ENCODE measurements around the gene PLA2G4A.

GRCh38 chr1:186838380-186839040 lies 9.8 kb downstream of the PLA2G4A start:
- peak; percentile 68 for TF ChIP-seq TCF7L2 (IDR thresholded peaks at IDR 0.05; ENCODE audit: borderline replicate concordance, extremely low read depth, insufficient read depth, insufficient read length)
- TF ChIP-seq, protein P1, sequence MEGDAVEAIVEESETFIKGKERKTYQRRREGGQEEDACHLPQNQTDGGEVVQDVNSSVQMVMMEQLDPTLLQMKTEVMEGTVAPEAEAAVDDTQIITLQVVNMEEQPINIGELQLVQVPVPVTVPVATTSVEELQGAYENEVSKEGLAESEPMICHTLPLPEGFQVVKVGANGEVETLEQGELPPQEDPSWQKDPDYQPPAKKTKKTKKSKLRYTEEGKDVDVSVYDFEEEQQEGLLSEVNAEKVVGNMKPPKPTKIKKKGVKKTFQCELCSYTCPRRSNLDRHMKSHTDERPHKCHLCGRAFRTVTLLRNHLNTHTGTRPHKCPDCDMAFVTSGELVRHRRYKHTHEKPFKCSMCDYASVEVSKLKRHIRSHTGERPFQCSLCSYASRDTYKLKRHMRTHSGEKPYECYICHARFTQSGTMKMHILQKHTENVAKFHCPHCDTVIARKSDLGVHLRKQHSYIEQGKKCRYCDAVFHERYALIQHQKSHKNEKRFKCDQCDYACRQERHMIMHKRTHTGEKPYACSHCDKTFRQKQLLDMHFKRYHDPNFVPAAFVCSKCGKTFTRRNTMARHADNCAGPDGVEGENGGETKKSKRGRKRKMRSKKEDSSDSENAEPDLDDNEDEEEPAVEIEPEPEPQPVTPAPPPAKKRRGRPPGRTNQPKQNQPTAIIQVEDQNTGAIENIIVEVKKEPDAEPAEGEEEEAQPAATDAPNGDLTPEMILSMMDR (IDR thresholded peaks at IDR 0.05 in 2 of 3, conservative IDR thresholded peaks at IDR 0.05 in 1 of 3; ENCODE audit: borderline replicate concordance in 1 of 3, insufficient read depth in 1 of 3, low read depth in 2 of 3, low read length in 2 of 3): no peak
- TF ChIP-seq ZNF274 (IDR thresholded peaks at IDR 0.05; ENCODE audit: low read depth, low read length): no peak
- no peak for TF ChIP-seq POLR2AphosphoS5 (IDR thresholded peaks at IDR 0.05; ENCODE audit: low read depth, low read length)
- TF ChIP-seq, protein P2, sequence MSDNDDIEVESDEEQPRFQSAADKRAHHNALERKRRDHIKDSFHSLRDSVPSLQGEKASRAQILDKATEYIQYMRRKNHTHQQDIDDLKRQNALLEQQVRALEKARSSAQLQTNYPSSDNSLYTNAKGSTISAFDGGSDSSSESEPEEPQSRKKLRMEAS (IDR thresholded peaks at IDR 0.05): no peak
- no peak for TF ChIP-seq POLR2A (IDR thresholded peaks at IDR 0.05; ENCODE audit: borderline replicate concordance, extremely low read depth, insufficient read depth, insufficient read length)
- TF ChIP-seq EZH2 (IDR thresholded peaks at IDR 0.05): no peak
- TF ChIP-seq ZFX (IDR thresholded peaks at IDR 0.05): no peak
- TF ChIP-seq YY1 (IDR thresholded peaks at IDR 0.05; ENCODE audit: extremely low read depth, insufficient replicate concordance, low read depth, low read length): no peak
- TF ChIP-seq, protein P3, sequence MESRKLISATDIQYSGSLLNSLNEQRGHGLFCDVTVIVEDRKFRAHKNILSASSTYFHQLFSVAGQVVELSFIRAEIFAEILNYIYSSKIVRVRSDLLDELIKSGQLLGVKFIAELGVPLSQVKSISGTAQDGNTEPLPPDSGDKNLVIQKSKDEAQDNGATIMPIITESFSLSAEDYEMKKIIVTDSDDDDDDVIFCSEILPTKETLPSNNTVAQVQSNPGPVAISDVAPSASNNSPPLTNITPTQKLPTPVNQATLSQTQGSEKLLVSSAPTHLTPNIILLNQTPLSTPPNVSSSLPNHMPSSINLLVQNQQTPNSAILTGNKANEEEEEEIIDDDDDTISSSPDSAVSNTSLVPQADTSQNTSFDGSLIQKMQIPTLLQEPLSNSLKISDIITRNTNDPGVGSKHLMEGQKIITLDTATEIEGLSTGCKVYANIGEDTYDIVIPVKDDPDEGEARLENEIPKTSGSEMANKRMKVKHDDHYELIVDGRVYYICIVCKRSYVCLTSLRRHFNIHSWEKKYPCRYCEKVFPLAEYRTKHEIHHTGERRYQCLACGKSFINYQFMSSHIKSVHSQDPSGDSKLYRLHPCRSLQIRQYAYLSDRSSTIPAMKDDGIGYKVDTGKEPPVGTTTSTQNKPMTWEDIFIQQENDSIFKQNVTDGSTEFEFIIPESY (IDR thresholded peaks at IDR 0.05; ENCODE audit: extremely low read depth, insufficient replicate concordance, low read length): no peak
- TF ChIP-seq SP1 (IDR thresholded peaks at IDR 0.05; ENCODE audit: low read depth): no peak
- TF ChIP-seq FOSL1 (IDR thresholded peaks at IDR 0.05; ENCODE audit: low read depth): no peak
